GM12864 (cell line): ENCODE data around the gene TSPAN11.

Source experiments
- DNase-seq: peaks from one replicate; pipeline ENCODE4 v3.0.0-alpha.2; 2011; ENCODE audit warnings: low read depth
- H3K4me3 ChIP-seq: 2 replicates; pipeline ENCODE4 v1.5.1; 2011; ENCODE audit warnings: mild to moderate bottlenecking, low read depth, low read length, control low read depth
- CTCF ChIP-seq: IDR thresholded peaks from 2 replicates; pipeline ENCODE4 v1.5.1; 2011; ENCODE audit warnings: low read depth, mild to moderate bottlenecking, moderate library complexity, low read length, control low read depth, inconsistent platforms; ENCODE audit errors: missing control alignments

Gene TSPAN11

GRCh38 chr12:30970559-30971197, 44.1 kb downstream of the TSPAN11 start:
- H3K4me3 ChIP-seq: no peak overlapping the region
- no peak for DNase-seq
- no peak for TF ChIP-seq CTCF

GRCh38 chr12:30972035-30972434, 45.5 kb downstream of the TSPAN11 start:
- no peak for TF ChIP-seq CTCF
- H3K4me3 ChIP-seq: no peak overlapping the region
- no peak for DNase-seq

- TF ChIP-seq CTCF: no peak
- DNase-seq: no peak
- no peak overlapping the region for H3K4me3 ChIP-seq
Measured at GRCh38 chr12:30973175-30973574, 46.6 kb downstream of the TSPAN11 start.

- no peak for DNase-seq
- TF ChIP-seq CTCF: no peak
- no peak overlapping the region for H3K4me3 ChIP-seq
Measured at GRCh38 chr12:30973830-30974229, 47.3 kb downstream of the TSPAN11 start.

GRCh38 chr12:30974746-30975500, 48.4 kb downstream of the TSPAN11 start:
- TF ChIP-seq CTCF: no peak
- no peak for DNase-seq

GRCh38 chr12:30975581-30975980, 49.0 kb downstream of the TSPAN11 start:
- no peak for DNase-seq
- H3K4me3 ChIP-seq: no peak overlapping the region
- TF ChIP-seq CTCF: no peak

More at GRCh38 chr12:30974746-30975500, 48.4 kb downstream of the TSPAN11 start:
- H3K4me3 ChIP-seq: no peak overlapping the region
